TTC549 (cell line): ENCODE measurements around the gene WDFY2.

Experiments used
- FAIRE-seq: peaks from 2 replicates; lab custom pipeline; 2012; peaks lifted over from hg19 to GRCh38; lab: Jason Lieb, UNC

WDFY2 gene

GRCh38 chr13:51771418-51772104 is 187.3 kb downstream of the WDFY2 start:
- FAIRE-seq: no peak

- FAIRE-seq: no peak
Measured at GRCh38 chr13:51772105-51772455, 187.8 kb downstream of the WDFY2 start.

GRCh38 chr13:51772781-51773180 is 188.5 kb downstream of the WDFY2 start:
- FAIRE-seq: no peak

GRCh38 chr13:51773515-51773914 is 189.3 kb downstream of the WDFY2 start:
- FAIRE-seq: no peak

- FAIRE-seq: no peak
Measured at GRCh38 chr13:51776179-51776578, 191.9 kb downstream of the WDFY2 start.

GRCh38 chr13:51777921-51778320 is 193.7 kb downstream of the WDFY2 start:
- no peak for FAIRE-seq

- no peak for FAIRE-seq
Measured at GRCh38 chr13:51778392-51778791, 194.1 kb downstream of the WDFY2 start.

- FAIRE-seq: no peak
Measured at GRCh38 chr13:51780099-51780498, 195.8 kb downstream of the WDFY2 start.

- no peak for FAIRE-seq
Measured at GRCh38 chr13:51781246-51782022, 197.2 kb downstream of the WDFY2 start.

GRCh38 chr13:51782026-51782710 is 197.9 kb downstream of the WDFY2 start:
- no peak for FAIRE-seq

- FAIRE-seq: no peak
Measured at GRCh38 chr13:51783428-51784094, 199.3 kb downstream of the WDFY2 start.

GRCh38 chr13:51784097-51784496 is 199.8 kb downstream of the WDFY2 start:
- FAIRE-seq: no peak

- no peak for FAIRE-seq
Measured at GRCh38 chr13:51785712-51786424, 201.6 kb downstream of the WDFY2 start.

GRCh38 chr13:51786425-51787265 is 202.4 kb downstream of the WDFY2 start:
- no peak for FAIRE-seq

GRCh38 chr13:51793570-51794271 is 209.5 kb downstream of the WDFY2 start:
- no peak for FAIRE-seq

GRCh38 chr13:51794964-51795363 is 210.7 kb downstream of the WDFY2 start:
- no peak for FAIRE-seq

- FAIRE-seq: no peak
Measured at GRCh38 chr13:51795419-51795818, 211.2 kb downstream of the WDFY2 start.

GRCh38 chr13:51796546-51796945 is 212.3 kb downstream of the WDFY2 start:
- FAIRE-seq: no peak

GRCh38 chr13:51797664-51798488 is 213.6 kb downstream of the WDFY2 start:
- no peak for FAIRE-seq

- FAIRE-seq: no peak
Measured at GRCh38 chr13:51799261-51799660, 215.0 kb downstream of the WDFY2 start.
